NCI-H146 treated with DMSO at 0.1 percent for 48 hours (cell line): ENCODE measurements around the gene LRP10.

Experiments
- DNase-seq: peaks from one replicate; lab custom pipeline; 2025; ENCODE audit not compliant: unreplicated experiment; lab: John Stamatoyannopoulos, UW

Gene LRP10

GRCh38 chr14:22884738-22885523 is 13.4 kb downstream of the LRP10 start:
- DNase-seq: no peak

- no peak for DNase-seq
These were observed 14.4 kb downstream of the LRP10 start for GRCh38 chr14:22885975-22886374.

GRCh38 chr14:22886500-22887259 is 15.1 kb downstream of the LRP10 start:
- peak; percentile 46 for DNase-seq

GRCh38 chr14:22887260-22887989 is 15.9 kb downstream of the LRP10 start:
- peak; percentile 89 for DNase-seq

- DNase-seq: no peak
These were observed 16.4 kb downstream of the LRP10 start for GRCh38 chr14:22887990-22888378.

- DNase-seq: no peak
These were observed 17.1 kb downstream of the LRP10 start for GRCh38 chr14:22888662-22889061.

GRCh38 chr14:22890416-22890815 is 18.9 kb downstream of the LRP10 start:
- DNase-seq: no peak

GRCh38 chr14:22892488-22892887 is 20.9 kb downstream of the LRP10 start:
- DNase-seq: no peak

GRCh38 chr14:22893706-22894105 is 22.2 kb downstream of the LRP10 start:
- DNase-seq: no peak

- no peak for DNase-seq
These were observed 23.9 kb downstream of the LRP10 start for GRCh38 chr14:22895402-22895801.

GRCh38 chr14:22896356-22896755 is 24.8 kb downstream of the LRP10 start:
- no peak for DNase-seq

GRCh38 chr14:22896760-22897159 is 25.2 kb downstream of the LRP10 start:
- DNase-seq: no peak

GRCh38 chr14:22897357-22897756 is 25.8 kb downstream of the LRP10 start:
- DNase-seq: no peak

GRCh38 chr14:22898302-22899090 is 27.0 kb downstream of the LRP10 start:
- no peak for DNase-seq

GRCh38 chr14:22900081-22900799 is 28.7 kb downstream of the LRP10 start:
- DNase-seq: peak; percentile 37

GRCh38 chr14:22901799-22902198 is 30.3 kb downstream of the LRP10 start:
- no peak for DNase-seq

GRCh38 chr14:22903742-22904087 is 32.2 kb downstream of the LRP10 start:
- no peak for DNase-seq

- DNase-seq: no peak
These were observed 34.1 kb downstream of the LRP10 start for GRCh38 chr14:22905627-22906026.

- DNase-seq: no peak
These were observed 34.5 kb downstream of the LRP10 start for GRCh38 chr14:22906073-22906472.

- DNase-seq: no peak
These were observed 35.9 kb downstream of the LRP10 start for GRCh38 chr14:22907429-22907828.
